Fibroblast of skin of right biceps (primary cell): ENCODE measurements around the gene PTCH2.
"Not testable (repeated sequence)": the region's sequence is repeated elsewhere in the genome, so short reads cannot be mapped to it uniquely, and the experiment has no call there.

Source experiments
- DNase-seq: peaks from one replicate; pipeline ENCODE4 v3.0.0-alpha.2; 2013

The PTCH2 gene

DNA sequence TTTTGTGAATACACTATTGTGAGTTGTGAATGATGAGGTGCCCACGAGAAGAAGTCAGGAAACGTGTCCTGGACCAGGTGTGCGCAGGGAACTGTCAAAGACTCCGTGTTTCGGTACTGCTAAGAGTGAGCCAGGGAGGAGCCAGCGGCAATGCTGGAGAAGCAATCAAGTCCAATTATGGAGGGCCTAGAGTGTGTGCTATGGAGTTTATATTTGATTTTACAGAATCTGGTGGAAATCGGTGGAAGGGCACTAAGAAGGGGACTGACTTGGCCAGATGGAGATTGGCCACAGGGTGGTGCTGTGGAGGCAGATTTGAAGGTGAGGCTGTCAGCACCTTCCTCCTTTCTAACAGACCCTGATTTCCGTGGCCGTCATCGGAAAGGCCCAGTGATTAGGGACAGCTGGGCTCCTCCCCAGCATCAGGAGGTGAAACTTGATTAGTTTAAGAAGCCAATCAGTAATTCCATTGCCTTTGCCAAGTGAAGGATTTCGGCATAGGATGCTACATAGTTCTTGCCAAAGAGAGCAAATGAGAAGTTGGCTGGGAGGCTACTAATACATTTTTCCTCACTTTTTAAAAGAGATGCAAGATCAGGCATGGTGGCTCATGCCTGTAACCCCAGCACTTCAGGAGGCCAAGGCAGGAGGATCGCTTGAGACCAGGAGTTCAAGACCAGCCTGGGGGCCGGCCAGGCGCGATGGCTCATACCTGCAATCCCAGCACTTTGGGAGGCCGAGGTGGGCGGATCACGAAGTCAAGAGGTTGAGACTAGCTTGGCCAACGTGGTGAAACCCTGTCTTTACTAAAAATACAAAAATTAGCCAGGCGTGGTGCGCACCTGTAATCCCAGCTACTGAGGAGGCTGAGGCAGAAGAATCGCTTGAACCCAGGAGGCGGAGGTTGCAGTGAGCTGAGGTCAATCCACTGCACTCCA lies 7.0 kb downstream of the PTCH2 start:
- DNase-seq: peak; percentile 73

DNA sequence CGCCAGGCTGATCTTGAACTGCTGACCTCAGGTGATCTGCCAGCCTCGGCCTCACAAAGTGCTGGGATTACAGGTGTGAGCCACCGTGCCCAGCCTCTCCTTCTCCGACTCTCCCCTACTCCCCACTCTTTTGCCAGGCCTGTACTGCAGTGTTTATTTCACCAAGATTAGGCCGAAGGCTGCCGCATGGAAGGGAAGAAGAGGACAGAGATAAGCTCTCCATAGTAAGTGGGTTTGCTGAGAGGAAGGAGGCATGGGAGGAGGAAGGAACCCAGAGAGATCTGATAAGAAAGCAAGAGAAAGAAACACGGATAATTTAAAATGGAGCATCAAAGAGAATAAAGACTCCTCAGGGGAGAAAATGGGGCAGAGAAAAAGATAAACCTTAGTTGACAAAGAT lies 8.7 kb downstream of the PTCH2 start:
- DNase-seq: no peak

DNA sequence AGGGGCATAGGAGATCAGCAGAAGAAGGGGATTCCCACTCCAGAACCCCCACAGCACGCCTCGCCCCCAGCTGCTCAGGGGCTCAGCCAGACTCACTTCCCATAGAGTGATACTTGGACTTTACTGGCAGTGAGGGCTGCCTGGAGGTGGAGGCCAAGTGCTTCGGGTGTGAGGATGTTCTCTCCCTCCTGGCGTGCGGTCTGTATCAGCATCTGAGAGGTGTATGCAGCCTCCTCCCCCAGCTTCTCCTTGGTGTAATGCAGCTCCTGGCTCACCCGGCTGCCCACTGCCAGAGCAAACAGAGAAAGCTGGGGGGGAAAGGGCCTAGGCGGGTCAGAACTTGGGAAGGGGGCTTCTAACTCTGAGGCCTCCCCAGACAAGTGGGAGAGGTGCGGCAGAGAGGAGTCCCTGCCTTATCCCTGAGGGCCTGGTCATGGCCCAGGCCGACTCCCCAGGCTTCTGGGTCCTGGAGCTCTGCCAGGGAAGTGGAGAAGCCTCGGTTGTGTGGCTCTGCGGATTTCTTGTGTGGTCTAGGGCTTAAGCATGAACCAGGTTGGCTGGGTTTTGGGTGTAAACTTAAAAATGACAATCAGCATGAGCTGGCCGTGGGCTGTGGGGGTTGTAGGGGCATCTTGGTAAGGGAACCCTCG lies 10.9 kb downstream of the PTCH2 start:
- no peak for DNase-seq

DNA sequence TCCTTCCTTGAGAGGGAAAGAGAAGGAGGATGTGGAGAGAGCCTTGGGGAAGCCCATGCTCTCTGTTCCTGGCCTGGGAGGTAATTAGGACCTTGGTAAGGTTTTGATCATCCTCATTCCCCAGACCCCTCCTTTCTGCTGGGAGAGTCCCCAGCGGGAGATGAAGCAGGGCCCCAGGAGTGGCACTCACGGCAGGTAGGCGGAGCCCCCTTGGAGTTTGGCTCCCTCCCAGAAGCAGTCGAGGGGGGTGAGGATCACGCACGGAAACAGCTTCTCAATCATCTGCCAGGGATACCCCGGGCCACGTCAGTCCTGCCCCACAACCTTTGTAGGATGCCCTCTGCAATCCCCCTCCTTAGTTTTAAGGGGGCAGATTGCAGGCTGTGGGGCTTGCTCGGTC lies 11.5 kb downstream of the PTCH2 start:
- no peak for DNase-seq

DNA sequence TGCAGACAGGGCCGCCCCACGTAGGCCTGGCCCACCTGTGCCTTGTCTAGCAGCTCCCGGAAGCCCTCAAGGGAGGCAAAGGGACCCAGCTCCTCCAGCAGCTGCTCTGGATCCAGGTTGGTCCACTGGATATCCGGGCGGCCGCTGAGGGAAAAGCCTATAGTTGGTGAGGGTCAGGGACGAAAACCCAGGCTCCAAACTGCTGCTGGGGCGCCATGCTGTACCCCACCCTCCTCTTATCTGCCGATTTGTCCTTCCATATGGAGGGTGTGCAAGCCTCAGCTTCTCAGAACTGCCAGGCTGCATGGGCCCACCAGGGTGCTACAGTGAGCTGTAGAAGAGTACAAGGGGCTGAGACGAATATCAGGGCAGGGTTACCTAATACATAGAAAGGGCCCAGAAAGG lies 12.2 kb downstream of the PTCH2 start:
- DNase-seq: no peak

DNA sequence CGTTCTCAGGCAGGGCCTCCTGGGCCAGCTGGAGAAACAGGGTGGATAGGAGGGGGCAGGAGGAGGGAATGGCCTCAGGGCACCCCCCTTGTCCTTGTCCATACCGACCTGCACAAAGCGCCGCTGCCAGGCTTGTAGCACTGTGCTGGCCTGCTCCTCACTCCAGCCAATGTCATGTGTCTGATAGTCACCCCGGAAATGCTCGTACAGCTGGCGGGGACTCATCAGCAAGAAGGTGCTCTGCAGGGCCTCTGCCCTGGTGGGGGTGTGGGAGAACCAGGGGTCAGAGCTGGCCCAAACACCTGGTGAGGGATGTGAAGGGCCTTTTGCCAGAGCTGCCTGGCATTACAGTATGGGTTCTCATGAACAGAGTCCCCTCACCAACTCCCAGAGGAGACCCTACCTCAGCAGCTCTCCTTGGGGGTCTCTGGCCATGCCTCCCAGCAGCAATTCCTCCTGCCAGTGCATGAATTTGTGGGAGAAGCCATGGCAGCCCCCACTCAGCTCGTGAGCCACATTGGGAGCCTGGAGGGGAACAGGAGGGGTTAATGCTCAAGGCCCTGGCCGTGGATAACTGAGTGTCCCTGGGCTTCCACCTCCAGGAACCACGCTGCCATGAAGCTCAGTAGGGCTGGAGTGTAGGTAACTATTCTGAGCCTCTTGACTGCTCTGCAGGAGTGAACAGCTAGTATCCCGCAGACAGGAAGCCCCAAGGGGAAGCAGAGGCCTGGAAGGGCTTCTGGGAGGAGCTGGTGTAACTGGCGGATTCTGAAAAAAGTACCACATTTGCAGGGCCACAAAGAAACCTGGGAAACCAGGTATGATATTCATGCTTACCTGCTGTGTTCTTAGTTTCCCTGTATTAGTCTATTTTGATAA lies 13.3 kb downstream of the PTCH2 start:
- DNase-seq: no peak

DNA sequence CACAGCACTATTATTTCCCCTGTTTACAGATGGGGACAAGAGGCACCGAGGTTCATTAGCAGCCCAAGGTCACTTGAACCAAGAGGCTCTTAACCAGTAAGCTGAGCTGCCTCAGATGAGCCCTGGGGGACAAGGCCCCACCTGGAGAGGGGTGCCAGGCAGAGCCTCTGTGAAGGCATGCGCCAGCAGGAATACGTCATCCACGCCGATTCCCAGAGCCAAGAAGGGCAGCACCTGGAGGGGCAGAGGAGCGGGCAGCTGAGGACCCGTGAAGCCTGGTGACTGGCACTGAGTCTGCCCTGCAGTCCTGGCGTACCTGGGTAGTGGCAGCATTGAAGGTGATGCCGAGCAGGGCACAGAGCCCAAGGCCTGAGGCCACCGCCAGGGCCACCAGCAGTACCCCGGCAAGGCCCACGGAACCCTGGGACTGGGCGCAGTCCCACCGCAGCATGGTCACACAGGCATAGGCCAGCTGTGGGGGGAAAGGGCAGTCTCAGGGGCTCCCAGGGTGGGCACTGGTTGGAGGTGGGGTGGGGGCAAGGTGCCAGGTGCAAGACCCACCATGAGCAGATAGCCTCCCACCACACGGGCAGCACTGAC lies 14.1 kb downstream of the PTCH2 start:
- no peak for DNase-seq

DNA sequence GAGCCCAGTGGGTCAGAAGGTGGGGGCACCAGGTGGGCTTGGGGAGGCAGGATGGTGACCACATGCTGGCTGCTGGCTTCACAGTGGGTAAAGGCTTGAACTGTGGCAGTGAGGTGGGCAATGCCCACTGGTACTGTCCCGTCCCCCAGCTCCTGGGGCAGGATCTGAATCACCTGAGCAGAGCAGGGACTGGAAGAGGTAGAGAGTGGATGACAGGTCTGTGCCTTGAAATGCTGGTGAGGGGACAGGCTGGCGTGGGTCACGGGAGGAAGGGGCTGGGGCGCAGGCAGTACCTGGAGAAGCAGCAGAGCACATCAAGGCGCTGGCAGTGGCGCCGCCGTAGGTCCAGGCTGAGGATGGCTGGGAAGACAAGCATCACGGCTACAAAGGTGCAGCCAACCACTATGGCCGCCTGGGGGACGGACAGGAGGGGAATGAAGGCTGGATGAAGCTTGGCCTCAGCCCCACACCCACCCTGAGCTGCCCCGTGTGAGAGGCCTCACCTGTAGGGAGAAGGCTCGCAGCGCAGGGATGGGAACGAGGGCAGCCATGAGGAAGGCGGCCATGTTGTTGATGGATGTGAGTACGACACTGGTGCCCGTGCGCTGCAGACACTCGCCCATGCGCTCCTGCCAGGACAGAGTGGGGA lies 14.9 kb downstream of the PTCH2 start:
- DNase-seq: no peak

DNA sequence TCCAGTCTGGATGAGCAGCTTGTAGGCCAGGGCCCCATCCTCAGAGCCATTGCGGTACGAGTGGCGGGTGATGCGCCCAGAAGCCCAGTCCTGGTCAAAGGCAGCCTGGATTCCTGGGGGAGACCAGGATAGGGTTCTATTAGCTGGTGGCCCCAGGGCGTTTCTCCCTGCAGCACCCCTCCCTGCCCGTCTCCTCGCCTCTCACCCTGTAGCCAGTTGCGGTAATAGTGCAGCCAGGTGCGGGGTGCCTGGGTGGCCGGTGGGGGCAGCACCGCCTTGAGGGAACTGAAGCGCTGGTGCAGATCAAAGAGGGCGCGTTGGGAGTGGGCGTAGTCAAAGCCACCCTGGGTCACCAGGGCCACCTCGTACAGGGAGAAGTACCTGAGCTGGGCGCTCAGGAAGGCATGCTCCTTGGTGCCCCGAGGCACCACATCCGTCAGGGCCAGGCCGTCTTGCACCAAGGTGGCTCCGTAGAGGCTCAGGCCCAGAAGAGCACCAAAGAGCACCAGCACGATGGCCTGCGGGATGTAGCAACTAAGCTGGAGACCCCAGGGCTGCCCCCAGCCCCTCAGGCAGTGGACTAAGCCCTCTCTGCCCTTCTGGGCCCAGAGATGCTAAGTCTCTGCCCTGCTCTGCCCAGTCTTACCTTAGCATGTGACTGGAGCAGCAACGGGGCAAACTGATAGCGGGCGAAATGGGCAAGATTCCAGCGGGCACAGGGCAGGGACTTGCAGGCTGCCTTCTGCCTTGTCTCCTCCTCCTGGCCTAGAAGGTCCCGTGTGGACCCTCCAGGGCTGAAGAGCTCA lies 15.7 kb downstream of the PTCH2 start:
- DNase-seq: no peak

DNA sequence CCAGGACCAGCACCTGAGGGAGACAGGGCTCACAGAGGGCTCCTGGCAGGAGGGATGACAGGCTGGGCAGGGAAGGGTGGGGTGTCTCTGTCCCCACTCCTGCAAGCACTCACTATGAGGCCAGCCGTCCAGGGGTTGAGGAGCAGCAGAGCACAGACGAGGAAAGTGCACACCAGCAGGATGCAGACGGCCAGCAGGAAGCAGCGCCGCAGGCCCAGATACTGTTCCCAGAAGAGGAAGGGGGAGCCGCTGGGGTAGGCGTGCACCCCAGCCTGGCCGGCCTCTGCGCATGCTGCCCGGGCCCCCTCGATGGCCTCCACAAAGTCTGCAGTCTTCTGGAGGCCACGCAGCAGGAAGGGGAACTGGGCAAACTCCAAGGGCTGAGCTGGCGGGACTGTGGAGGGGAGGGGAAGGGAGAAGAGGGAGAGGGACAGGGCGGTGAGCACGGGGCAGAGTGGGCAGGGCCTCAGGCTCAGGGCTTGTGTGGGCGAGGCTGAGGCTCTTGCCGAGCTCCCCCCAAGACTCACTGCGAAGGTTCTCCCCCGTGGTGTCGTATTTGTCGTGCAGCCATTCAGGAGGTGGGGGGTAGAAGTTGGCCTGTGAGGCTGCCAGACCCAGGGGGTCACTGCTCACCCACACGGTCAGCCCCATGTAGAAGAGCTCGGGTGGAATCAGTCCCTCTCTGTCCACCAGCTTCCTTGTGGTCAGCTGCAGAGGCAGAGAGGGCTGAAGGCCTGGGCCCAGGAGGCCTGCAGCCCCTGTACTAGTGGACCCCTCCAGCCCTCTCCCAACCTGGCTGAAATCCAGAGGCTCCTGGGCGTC lies 16.5 kb downstream of the PTCH2 start:
- DNase-seq: no peak

DNA sequence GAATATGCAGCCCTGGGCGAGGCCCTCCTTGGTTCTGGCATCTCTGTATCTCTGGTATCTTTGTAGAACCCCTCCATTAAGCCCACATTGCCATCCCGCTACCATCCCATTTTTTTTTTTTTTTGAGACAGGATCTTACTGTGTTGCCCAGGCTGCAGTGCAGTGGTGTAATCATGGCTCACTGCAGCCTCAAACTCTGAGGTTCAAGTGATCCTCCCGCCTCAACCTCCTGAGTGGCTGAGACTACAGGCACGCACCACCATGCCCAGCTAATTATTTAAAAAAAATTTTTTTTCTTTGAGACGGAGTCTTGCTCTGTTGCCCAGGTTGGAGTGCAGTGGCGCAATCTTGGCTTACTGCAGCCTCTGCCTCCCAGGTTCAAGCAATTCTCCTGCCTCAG lies 18.7 kb downstream of the PTCH2 start:
- DNase-seq: not testable (repeated sequence)

DNA sequence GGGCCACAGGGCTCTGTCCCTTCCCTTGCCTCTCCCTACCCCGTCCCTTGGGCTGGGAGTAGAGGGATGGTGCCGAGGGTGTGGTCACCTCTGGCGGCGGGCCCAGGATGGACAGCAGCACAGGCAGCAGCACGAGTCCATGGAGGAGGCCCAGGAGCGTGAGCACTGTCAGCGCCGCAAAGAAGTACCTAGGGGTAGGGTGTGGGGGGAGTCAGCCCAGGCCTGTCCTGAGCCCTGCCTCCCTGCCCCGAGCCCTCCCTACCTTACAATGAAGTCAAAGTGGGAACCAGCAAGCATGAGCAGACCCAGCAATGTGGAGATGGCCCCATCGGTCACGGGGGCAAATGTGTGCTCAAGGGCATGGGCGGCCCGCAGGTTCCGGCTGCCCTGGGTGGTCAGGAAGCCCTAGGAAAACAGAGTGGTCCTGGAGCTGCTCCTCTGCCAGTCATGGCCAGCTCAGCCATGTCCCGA lies 20.0 kb downstream of the PTCH2 start:
- no peak for DNase-seq

DNA sequence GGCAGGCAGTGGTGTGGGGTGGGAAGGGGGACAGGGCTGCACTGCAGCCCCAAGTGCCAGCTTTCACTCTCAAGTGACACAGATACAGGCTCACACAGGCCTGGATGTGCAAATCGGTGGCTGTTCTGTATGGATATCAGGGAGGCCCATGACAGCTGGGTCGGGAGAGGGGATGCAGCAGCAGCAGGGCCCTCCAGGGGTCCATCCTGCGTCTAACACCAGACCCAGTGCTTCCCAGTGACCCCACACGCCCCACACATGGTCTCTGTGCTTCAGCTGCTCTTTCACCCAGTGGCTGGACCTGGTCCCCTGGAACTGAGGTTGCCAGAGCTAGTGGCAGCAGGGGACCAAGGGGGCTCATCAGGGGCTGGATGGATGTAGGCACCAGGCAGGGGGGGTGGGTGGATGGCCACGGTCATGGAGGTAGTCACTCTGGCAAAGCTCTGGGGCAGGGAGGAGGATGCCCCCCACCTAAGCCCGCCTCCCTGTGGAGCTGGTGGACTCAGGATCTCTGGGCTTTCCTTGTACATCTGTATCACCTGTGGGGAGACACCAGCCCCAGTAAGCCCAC lies 20.8 kb downstream of the PTCH2 start:
- DNase-seq: no peak

DNA sequence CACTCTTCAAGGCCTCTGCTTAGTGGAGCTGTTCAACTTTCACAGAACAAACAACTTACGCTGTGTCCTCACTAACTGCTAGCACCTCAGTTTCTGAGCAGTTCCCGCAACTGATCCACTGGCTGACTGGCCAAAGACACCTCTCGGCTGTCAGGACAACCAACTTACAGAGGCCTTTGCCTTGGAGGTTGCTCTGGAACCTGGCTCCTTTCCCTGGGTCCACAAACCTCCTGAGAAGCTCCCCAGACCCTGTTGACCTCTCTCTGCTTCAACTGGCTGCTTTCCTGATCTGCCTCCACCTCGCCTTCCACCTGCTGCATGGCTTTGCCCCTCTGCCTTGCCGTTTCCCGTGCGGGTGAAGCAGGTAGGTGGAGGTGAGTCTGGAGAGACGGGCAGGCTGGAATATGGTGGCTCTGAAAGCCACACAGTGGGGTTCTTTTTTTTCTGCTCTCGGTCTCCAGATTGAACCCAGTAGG lies 21.8 kb downstream of the PTCH2 start:
- no peak for DNase-seq

DNA sequence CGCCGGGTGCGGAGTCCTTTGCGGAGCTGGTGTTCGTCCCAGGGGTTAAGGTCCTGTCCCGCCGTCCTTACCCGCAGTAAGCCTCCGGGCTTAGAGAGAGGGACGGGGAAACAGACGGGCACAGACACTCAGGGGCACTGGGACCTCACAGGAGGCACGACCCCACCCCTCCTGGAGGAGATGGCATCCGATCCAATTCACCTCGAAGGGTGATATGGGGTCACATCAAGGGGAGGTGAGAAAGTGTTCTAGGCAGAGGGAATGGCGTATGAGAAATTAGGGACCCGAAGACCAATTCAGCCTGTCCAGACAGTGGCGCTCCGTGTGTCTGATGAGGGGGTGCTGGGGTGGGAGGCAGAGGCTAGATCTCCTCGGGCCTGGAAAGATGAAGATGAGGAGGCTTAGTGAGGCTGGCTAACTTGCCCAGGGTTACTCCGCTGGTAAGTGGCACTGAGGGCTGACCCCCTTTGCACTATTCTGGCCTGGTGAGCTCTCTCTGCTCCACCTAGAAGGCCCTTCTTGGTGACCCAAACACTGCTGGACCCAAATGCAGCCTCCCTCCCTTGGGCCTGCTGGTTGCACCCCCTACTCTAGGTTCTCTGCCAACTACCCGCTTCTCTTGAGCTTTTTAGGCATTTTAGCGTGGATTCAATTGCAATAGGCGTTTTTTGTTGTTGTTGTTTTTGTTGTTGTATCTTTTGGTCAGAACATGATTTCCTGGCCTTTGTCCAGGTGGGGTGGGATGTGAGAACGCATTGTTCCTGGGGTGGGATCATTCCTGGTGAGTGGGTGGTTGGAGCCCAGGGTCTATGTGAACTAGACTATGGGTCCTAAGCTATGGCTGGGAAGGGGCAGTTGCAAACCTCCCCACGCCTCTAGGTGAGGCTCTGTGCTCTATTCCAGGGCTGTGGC lies 22.5 kb downstream of the PTCH2 start:
- DNase-seq: no peak

DNA sequence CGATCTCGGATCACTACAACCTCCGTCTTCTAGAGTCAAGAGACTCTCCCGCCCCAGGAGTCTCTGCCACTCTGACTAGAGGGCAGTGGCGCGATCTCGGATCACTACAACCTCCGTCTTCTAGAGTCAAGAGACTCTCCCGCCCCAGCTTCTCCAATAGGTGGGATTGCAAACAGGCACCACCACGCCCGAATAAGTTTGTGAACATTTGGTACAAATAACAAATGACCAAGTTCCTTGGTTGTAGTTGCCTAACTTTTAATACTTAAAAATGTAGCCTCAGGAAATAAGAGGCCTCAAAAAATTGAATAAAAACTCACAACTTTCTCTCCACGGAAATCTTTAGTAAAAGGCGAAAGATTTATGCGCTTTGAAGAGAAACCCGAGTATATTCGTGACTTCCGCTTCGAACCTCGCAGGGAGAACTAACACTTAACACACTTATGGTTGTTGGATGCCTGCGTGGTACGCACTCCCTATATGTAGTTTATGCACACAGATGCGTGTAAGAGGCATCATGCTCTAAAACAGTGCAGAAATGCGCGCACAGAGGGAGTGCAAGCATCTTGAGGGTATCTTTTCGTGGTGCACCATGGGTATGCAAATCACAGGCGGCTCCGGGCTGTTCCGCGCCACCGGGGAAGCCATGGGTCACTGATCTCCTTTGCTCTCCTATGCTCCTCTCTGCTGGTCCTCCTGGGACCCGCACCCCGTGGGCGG lies 23.3 kb downstream of the PTCH2 start:
- DNase-seq: peak; percentile 98

DNA sequence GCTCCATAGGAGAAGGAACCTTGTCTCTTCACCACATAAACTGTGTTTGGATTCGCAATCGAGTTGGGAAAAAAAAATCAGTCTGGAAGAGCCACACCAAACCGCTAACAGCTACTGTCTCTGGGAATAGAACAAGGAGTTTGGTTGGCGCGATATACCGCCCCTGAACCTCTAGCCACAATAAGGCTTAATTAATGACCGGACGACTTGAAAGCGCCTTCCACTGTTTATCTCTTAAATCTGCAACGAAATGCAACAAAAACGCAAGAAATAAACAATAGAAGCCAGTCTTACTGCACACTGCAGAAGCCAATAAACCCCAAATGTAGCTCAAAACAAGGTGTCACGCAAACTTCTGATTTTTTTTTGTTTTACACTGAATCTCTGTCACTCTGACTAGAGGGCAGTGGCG lies 23.9 kb downstream of the PTCH2 start:
- DNase-seq: no peak
